GM10248 (cell line): ENCODE measurements around the gene BLOC1S1.

Experiments used
- CTCF ChIA-PET: fragments of 300-600 bp; sonication (Branson Sonifier 250); formaldehyde crosslinking; extraction: SDS; loops from one replicate; lab custom pipeline; 2021; ENCODE audit warnings: antibody characterized with exemption; lab: Yijun Ruan, JAX
- POLR2A ChIA-PET: fragments of 350-650 bp; sonication (Branson Sonifier 250); formaldehyde crosslinking; extraction: SDS; loops from one replicate; lab custom pipeline; 2020; ENCODE audit warnings: antibody characterized with exemption; lab: Yijun Ruan, JAX
- DNase-seq: peaks from one replicate; pipeline ENCODE4 v3.0.0; 2012; ENCODE audit errors: extremely low spot score
- TF ChIP-seq, protein P1 (sequence below): IDR thresholded peaks from 2 replicates; pipeline ENCODE4 v1.5.1; 2012; ENCODE audit warnings: mild to moderate bottlenecking, low read depth; ENCODE audit errors: extremely low read depth, missing control alignments, control extremely low read depth

The BLOC1S1 gene

DNA sequence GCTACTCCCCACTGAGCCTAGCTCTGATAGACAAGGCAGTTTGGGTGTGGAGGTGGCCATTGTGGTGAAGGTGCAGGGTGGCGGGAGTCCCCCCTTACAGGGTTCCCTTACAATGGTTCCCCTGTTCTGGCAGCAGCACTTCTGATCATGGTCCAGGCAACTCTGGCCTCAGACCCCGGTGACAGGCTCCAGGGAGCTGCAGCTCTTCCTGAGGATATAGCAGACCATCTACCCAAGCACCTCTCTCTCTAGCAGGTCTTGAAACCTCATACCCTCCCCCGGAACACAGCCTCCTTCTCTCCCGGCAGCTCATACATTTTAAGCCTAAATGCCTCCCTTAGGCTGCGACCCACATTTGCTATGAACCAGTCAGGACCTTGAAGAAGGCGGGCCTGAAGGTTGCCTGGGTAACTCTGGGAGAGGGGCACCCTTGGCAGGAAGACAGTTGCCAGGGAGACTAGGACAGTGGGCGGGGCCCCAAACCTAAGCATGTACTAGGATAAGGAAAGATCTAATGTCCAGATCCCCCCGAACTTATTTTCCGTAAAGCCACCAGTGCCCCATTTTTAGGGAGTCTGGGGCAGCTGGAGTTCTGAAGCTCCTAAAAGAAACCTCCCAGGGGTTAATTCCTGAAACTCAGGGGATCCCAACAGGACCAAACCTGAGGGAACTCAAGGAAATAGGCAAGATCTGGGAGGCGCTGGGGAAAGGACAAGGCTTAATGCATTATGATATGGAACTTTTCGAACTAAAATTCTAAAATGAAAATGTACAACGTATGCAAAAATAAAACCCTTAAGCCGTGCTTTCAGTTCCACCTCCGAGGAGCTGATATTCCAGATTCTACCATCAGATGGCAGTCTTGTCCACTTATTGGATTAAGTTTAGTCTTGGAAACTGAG lies 22.5 kb downstream of the BLOC1S1 start:
- TF ChIP-seq, protein P1, sequence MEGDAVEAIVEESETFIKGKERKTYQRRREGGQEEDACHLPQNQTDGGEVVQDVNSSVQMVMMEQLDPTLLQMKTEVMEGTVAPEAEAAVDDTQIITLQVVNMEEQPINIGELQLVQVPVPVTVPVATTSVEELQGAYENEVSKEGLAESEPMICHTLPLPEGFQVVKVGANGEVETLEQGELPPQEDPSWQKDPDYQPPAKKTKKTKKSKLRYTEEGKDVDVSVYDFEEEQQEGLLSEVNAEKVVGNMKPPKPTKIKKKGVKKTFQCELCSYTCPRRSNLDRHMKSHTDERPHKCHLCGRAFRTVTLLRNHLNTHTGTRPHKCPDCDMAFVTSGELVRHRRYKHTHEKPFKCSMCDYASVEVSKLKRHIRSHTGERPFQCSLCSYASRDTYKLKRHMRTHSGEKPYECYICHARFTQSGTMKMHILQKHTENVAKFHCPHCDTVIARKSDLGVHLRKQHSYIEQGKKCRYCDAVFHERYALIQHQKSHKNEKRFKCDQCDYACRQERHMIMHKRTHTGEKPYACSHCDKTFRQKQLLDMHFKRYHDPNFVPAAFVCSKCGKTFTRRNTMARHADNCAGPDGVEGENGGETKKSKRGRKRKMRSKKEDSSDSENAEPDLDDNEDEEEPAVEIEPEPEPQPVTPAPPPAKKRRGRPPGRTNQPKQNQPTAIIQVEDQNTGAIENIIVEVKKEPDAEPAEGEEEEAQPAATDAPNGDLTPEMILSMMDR = peak; percentile 78
- peak; percentile 83 for DNase-seq
- POLR2A ChIA-PET = interaction anchor here (0.5 to 1.7 kb wide), 5 partner anchors 9 to 428 kb away, joined by 3 to 11 read pairs (median 5); partner anchors contain the start of genes ORMDL2 and SARNP
- CTCF ChIA-PET = interaction anchor here (0.8 to 5.7 kb wide), 94 partner anchors 8 to 726 kb away, joined by 3 to 73 read pairs (median 5); partner anchors contain the start of genes BLOC1S1, CD63, DGKA and DNAJC14

DNA sequence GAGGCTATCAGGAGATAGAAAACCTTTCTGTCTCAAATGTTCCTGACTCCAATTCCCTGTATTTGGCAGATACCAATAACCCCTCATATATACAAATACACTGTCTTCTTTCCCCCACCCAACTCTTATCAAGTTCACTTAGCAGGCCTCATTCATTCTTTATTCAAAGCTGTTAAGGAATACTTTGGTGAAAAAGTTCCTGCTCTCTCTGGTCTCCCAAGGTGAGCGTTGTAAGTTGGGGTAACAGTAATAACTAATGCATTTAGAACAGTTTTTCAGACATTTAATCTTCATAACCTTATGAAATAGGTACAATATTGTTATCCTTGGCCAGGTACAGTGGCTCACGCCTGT lies 23.2 kb downstream of the BLOC1S1 start:
- POLR2A ChIA-PET = interaction anchor here (1.3 to 1.7 kb wide), 3 partner anchors 9 to 234 kb away, joined by 3 to 11 read pairs (median 6); partner anchors contain the start of genes ORMDL2 and SARNP

DNA sequence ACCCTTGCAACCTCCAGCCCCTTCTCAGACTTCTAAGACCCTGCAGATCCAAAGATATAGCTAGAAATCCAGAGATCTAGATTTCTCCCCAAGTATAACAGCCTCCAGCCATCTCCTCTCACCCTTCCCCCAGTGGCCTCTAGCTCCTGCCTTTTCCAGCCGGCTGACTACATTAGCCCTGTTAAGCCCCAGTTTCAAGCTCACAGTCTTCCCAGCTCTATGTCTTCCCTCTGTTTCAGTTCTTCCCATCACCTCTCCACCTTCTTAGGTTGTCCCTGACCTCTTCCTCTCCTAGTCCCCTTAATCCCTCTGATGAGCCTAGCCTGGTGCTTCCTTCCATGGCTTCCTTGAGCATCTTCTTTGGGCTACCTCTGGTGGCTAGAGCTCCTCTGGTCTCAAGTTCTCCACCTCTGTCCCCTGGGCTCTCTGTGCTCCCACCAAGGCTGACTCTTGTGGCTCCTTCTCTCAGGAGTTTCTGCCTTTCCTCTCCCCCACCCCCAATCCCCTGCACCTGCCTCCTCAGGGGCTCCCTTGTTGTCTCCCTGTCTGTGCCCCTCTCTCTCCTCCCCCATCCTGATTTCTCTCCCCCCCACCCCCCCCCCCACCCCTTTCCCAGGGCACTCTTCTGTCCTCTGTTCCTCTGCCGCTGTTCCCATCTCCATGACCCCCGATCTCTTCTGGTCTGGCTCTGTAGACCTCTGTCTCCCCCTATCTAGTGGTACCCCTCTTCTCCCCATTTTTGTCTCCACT lies 26.3 kb downstream of the BLOC1S1 start:
- TF ChIP-seq, protein P1 = no peak
- DNase-seq = no peak
- ChIA-PET CTCF (interaction anchor here (0.8 to 5.7 kb wide), 9 partner anchors 10 to 448 kb away, joined by 3 to 48 read pairs (median 4); partner anchors contain the start of genes SMARCC2, SUOX and ZC3H10), POLR2A (interaction anchor here (0.5 to 1.8 kb wide), 5 partner anchors 19 to 968 kb away, joined by 3 to 7 read pairs (median 4); partner anchors contain the start of genes ORMDL2 and SARNP)

More for the DNA sequence above, 23.2 kb downstream of the BLOC1S1 start:
- CTCF ChIA-PET = interaction anchor here (0.8 to 5.7 kb wide), 80 partner anchors 8 to 725 kb away, joined by 3 to 73 read pairs (median 6); partner anchors contain the start of genes BLOC1S1, CD63, DGKA and DNAJC14
- DNase-seq = no peak
- TF ChIP-seq, protein P1 = no peak

DNA sequence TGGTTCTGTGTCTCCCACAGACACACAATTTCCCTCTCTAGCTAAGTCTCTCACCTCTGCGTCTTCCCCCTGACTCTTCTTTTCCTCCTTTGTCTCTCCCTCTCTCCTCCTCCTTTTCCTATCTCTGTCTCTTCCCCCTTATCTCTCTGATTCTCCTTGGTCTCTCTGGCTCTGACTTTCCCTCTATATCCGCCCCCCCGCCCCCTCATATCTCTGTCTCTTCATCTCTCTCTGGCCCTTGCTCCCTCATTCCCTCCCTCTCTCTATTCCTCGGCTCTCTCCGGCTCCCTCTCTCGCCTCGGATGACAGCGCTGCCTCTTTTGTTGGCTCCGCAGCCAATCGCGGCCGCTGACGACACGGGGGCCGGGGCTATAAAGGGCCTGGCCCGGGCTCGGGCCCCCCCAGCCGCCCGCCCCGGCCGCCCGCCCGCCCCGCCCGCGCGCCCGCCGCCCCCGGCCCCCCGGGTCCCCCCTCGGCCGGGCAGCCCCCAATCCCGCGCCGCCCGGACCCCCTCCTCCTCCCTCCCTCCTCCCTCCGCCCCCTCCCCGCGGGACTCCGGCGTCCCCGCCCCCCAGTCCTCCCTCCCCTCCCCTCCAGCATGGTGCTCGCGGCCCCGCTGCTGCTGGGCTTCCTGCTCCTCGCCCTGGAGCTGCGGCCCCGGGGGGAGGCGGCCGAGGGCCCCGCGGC lies 27.0 kb downstream of the BLOC1S1 start, which contains the start of gene GDF11:
TSS of gene GDF11 (plus strand) at position 404 of the 687 bp plus-strand sequence. CDS start at position 599, 195 bp downstream.
- ChIA-PET POLR2A (interaction anchor here (0.5 to 2.4 kb wide), 3 partner anchors 75 to 231 kb away, joined by 6 to 13 read pairs (median 8); partner anchors contain the start of genes ORMDL2, RAB5B and SARNP), CTCF (interaction anchor here (0.9 to 3.5 kb wide), 6 partner anchors 15 to 375 kb away, joined by 3 to 16 read pairs (median 4); partner anchors contain the start of genes SUOX and ZC3H10)
- peak; percentile 83 for DNase-seq
- TF ChIP-seq, protein P1 = no peak

DNA sequence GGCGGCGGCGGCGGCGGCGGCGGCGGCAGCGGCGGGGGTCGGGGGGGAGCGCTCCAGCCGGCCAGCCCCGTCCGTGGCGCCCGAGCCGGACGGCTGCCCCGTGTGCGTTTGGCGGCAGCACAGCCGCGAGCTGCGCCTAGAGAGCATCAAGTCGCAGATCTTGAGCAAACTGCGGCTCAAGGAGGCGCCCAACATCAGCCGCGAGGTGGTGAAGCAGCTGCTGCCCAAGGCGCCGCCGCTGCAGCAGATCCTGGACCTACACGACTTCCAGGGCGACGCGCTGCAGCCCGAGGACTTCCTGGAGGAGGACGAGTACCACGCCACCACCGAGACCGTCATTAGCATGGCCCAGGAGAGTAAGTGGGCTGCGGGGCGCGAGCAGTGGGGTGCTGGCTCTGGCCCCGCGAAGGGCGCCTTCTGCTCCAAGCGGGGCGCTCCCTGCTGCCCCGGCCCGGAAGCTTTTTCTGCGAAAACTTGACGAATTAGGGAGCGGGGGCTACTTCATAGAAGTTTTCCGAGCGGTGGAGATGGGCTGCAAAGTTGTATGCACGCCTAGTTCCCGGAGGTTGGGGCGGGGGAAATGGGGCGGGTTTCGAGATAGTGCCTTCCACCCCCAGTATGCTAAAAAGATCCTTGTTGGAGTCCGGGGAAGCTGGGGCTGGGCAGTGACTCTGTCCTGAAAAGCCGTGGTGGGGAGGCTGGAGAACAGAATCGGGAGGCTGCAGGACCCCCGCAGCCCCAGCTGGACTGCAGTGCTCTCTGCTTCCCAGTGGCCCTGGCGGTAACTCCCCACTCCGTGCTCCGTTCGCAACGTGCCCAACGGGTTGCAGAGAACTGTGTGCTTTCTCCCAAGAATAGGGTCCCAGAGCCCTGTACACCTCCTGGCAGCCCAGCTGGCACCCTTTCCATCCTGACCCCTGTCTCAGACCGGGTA lies 27.8 kb downstream of the BLOC1S1 start:
- peak; percentile 71 for DNase-seq
- POLR2A ChIA-PET = interaction anchor here (0.5 to 2.4 kb wide), 4 partner anchors 75 to 230 kb away, joined by 3 to 13 read pairs (median 6); partner anchors contain the start of genes ORMDL2 and RAB5B
- CTCF ChIA-PET = interaction anchor here (1.0 to 4.5 kb wide), 7 partner anchors 9 to 296 kb away, joined by 3 to 19 read pairs (median 5); partner anchors contain the start of gene SUOX
- TF ChIP-seq, protein P1 = peak; percentile 22
